Measurements from ENCODE around the gene MIOS.

DNA sequence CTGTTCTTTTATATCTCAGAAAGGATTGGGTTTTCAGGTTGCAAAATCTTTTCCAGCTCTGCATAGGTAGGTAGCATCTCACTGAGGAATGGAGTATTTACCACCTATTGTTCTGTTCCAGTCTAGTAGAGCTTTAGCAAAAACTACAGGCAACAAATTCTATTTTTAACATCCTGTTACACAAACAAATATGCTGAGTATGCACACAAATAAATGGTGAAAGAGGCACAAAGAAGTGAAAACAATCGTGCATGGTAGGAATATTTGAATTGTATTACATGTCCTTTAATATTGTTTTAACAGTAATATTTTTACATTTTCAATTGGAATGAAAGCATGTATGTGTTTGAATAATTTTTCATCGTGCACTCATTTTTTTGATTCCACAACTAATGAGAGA, 14.5 kb upstream of the MIOS start:
- TF ChIP-seq, protein P1, sequence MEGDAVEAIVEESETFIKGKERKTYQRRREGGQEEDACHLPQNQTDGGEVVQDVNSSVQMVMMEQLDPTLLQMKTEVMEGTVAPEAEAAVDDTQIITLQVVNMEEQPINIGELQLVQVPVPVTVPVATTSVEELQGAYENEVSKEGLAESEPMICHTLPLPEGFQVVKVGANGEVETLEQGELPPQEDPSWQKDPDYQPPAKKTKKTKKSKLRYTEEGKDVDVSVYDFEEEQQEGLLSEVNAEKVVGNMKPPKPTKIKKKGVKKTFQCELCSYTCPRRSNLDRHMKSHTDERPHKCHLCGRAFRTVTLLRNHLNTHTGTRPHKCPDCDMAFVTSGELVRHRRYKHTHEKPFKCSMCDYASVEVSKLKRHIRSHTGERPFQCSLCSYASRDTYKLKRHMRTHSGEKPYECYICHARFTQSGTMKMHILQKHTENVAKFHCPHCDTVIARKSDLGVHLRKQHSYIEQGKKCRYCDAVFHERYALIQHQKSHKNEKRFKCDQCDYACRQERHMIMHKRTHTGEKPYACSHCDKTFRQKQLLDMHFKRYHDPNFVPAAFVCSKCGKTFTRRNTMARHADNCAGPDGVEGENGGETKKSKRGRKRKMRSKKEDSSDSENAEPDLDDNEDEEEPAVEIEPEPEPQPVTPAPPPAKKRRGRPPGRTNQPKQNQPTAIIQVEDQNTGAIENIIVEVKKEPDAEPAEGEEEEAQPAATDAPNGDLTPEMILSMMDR (optimal IDR thresholded peaks at IDR 0.05 in 1 of 3, IDR thresholded peaks at IDR 0.05 in 1 of 3, conservative IDR thresholded peaks at IDR 0.05 in 1 of 3; ENCODE audit: extremely low read depth in 1 of 3, insufficient read depth in 2 of 3, low read length in 3 of 3), result no peak
- TF ChIP-seq EZH2 (IDR thresholded peaks at IDR 0.05; ENCODE audit: low read length), result no peak

Data from keratinocyte (primary cell).